Gastroesophageal sphincter (tissue), 4 donors: ENCODE measurements around the gene TENT4B. TPM values are rescaled to one million over a fixed set of nuclear protein-coding genes. Genes with fewer than 3 reads are reported as not detected.
A peak's percentile ranks its signal among the peaks of the same experiment; 100 is the strongest.

Source experiments
- ATAC-seq: fragments of 150-250 bp; one replicate; pipeline ENCODE4 v1.9.1; 2016; ENCODE audit warnings: mild to moderate bottlenecking, moderate library complexity
- H3K27ac ChIP-seq, 4 donors: fragments of 200-600 bp; sonication (generic) in 3 of 4; 1 replicate in 3 of 4; 2 replicates in 1 of 4; pipeline ENCODE4 v1.5.1; 2016 to 2019
- H3K27me3 ChIP-seq: fragments of 200-600 bp; sonication (generic); one replicate; pipeline ENCODE4 v1.5.1; 2019
- H3K36me3 ChIP-seq, 2 donors: fragments of 200-600 bp; sonication (generic); one replicate each; pipeline ENCODE4 v1.5.1; 2019; ENCODE audit warnings: control low read depth in 1 of 2
- H3K4me1 ChIP-seq, 3 donors: fragments of 200-600 bp; sonication (generic); 1 replicate in 2 of 3; 2 replicates in 1 of 3; pipeline ENCODE4 v1.5.1; 2016 to 2019; ENCODE audit warnings: control low read depth in 2 of 3
- H3K4me3 ChIP-seq, 2 donors: fragments of 200-600 bp; sonication (generic); one replicate each; pipeline ENCODE4 v1.5.1; 2019; ENCODE audit warnings: mild to moderate bottlenecking in 1 of 2, moderate library complexity in 1 of 2
- H3K9me3 ChIP-seq, 3 donors: fragments of 200-600 bp; sonication (generic); one replicate each; pipeline ENCODE4 v1.5.1; 2017 to 2019; ENCODE audit warnings: control low read depth in 2 of 3
- EP300 ChIP-seq: sonication (generic); formaldehyde crosslinking; IDR thresholded peaks from one replicate; pipeline ENCODE4 v1.6.1; 2017; ENCODE audit warnings: antibody characterized with exemption, mild to moderate bottlenecking
- POLR2A ChIP-seq, 2 donors: fragments of 450-650 bp; IDR thresholded peaks; one replicate each; pipeline ENCODE4 v1.6.1; 2017; ENCODE audit warnings: antibody characterized with exemption in 2 of 2, mild to moderate bottlenecking in 2 of 2, moderate library complexity in 1 of 2
- POLR2AphosphoS5 ChIP-seq: sonication (generic); formaldehyde crosslinking; IDR thresholded peaks from one replicate; pipeline ENCODE4 v1.6.1; 2017; ENCODE audit warnings: antibody characterized with exemption
- WGBS, 2 donors: methylation state at CpG; one replicate each; pipeline ENCODE4 v1.1.5; 2018; ENCODE audit warnings: low coverage in 1 of 2; 5-methylcytosine and 5-hydroxymethylcytosine counted together
- total RNA-seq, 4 donors: library from RNA; depleted of rRNA; stranded (reverse); fragments of >200 nt; gene quantifications; one replicate each; pipeline ENCODE4 v1.1.0, GENCODE V29; 2016
- TF ChIP-seq, protein P1 (sequence below), 4 experiments: fragments of 200-600 bp in 2 of 4; fragments of 450-650 bp in 2 of 4; sonication (generic) in 1 of 4; IDR thresholded peaks; one replicate each; pipeline ENCODE4 v1.5.1; 2017 to 2019; ENCODE audit warnings: antibody characterized with exemption in 4 of 4, mild to moderate bottlenecking in 2 of 4, moderate library complexity in 2 of 4

The TENT4B gene
- total RNA-seq, 4 donors from 2014 or later: 13.9 to 25.7 (median 20.9) TPM

DNA sequence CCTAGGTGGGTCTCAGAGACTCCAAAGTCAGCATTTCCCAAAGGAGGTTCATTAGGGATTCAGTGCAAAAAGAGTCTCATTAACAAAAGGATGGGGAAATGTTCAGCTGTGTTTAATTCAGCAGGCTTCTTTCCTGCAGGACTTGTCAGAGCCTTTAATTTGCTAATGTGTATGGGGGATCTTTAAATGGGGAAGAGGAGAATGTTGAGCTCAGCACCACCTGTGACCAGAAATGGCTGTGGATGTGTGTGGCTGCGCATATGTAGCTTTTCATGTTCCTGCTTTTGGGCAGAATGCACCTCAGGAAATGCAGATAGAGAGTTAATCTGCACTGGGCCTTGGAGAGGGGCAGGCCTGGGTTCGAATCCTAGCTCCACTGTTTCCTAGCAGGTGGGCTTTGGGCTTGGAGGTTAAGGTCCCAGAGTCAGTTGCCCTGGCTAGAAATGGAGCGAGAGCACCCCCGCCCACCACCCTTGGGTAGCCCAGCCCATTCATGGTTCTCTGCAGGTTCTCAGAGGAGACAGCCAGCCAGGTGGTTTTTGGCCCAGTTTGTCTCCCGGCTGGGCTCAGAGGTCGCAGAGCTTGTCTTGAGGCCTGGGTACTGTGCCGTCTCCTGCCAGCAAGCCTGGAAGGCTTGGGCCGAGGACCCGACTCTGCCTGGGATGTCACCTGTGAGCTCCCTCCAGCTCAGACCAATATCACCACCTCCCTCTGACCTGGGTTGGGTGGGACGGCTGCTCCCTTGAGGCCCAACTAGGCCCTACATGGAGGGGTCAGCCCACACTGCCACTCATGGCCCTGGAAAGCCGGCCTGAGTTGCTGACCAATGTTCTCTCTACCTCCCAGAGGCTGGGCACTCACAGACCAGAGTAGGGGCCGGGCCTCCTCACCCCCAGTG lies 122.6 kb downstream of the TENT4B start:
- TF ChIP-seq, protein P1, sequence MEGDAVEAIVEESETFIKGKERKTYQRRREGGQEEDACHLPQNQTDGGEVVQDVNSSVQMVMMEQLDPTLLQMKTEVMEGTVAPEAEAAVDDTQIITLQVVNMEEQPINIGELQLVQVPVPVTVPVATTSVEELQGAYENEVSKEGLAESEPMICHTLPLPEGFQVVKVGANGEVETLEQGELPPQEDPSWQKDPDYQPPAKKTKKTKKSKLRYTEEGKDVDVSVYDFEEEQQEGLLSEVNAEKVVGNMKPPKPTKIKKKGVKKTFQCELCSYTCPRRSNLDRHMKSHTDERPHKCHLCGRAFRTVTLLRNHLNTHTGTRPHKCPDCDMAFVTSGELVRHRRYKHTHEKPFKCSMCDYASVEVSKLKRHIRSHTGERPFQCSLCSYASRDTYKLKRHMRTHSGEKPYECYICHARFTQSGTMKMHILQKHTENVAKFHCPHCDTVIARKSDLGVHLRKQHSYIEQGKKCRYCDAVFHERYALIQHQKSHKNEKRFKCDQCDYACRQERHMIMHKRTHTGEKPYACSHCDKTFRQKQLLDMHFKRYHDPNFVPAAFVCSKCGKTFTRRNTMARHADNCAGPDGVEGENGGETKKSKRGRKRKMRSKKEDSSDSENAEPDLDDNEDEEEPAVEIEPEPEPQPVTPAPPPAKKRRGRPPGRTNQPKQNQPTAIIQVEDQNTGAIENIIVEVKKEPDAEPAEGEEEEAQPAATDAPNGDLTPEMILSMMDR (IDR thresholded peaks at IDR 0.05): no peak
- TF ChIP-seq POLR2AphosphoS5 (no peak), EP300 (no peak), POLR2A (IDR thresholded peaks at IDR 0.05) (no peak)
- Histone ChIP-seq H3K4me1 (no peaks in the 10 kb centered on the region), H3K36me3 (no peaks in the 10 kb centered on the region), H3K9me3 (no peaks in the 10 kb centered on the region), H3K4me3 (peak overlapping the region in 1 of 2 donors; percentile 34), H3K27me3 (no peaks in the 10 kb centered on the region), H3K27ac (peak overlapping the region in 2 of 4 donors; percentile 54 to 59)
- no peak for ATAC-seq
- 100% methylated on average over 1 of the region's 12 CpGs; no CpG with 5 or more reads in 1 of the 2 donors for WGBS, 2 donors

DNA sequence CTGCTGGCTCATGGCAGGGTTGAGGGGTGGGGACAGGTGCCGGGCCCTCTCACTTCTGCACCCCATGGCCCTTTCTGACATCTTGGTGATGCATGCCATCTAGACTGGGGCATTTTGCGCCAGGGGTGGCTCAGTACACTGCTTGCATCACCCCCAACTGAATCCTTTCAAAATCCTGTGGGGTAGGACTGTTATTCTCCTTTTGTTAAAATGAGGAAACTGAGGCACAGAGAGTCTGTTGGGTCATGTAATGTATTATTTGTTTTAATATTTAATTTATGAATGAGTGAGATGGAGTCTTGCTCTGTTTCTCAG lies 123.2 kb downstream of the TENT4B start:
- no peak for ATAC-seq
- H3K4me1 ChIP-seq: peaks cover 0 to 4% (median 0%) of the 10 kb centered on the region in 3 donors
- H3K27ac ChIP-seq: peak overlapping the region in 1 of 4 donors; percentile 0
- 93% methylated on average over 2 of the region's 2 CpGs; no CpG with 5 or more reads in 1 of the 2 donors for WGBS, 2 donors
- no peak overlapping the region for H3K4me3 ChIP-seq
- no peaks in the 10 kb centered on the region for H3K36me3 ChIP-seq
- H3K27me3 ChIP-seq: no peaks in the 10 kb centered on the region
- TF ChIP-seq POLR2A (IDR thresholded peaks at IDR 0.05) (no peak), EP300 (no peak), POLR2AphosphoS5 (no peak)
- TF ChIP-seq, protein P1 (IDR thresholded peaks at IDR 0.05): no peak
- no peaks in the 10 kb centered on the region for H3K9me3 ChIP-seq

DNA sequence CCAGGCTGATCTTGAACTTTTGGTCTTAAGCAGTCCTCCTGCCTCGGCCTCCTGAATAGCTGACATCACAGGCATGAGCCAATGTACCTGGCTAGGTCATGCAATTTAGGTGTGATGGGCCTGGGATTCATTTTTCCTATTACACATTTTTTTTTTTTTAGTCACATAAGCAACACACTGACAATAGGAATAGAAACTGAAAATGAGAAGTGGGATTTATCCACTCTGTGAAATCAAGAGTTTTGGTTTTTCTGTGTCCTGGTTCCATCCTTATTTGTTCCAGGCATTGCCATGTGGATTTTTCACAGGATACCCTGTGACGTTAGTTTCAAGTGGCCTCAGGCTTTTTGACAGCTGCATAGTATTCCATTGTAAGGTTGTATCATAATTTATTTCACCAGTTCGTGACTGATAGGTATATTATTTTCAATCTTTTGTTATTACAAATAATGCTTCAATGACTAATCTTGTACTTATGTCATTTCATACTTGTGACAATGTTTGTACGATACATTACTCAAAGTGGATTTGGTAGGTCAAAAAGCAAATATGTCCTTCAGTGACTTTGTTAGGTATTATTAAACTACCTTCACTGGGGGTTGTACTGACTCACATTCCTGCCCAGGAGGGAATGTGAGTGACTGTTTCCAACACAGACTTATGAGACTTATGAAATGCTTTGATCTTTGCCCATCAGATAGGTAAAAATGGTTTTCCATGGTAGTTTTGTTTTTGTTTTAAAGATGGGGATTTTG lies 123.9 kb downstream of the TENT4B start:
- TF ChIP-seq EP300 (no peak), POLR2A (IDR thresholded peaks at IDR 0.05) (no peak), POLR2AphosphoS5 (no peak)
- TF ChIP-seq, protein P1 (IDR thresholded peaks at IDR 0.05): no peak
- peak overlapping the region in 1 of 4 donors; percentile 0 for H3K27ac ChIP-seq
- WGBS, 2 donors: 86 to 91% methylated on average over 4 of the region's 4 CpGs
- no peak for ATAC-seq
- peaks cover 0 to 6% (median 5%) of the 10 kb centered on the region in 3 donors for H3K4me1 ChIP-seq
- no peaks in the 10 kb centered on the region for H3K9me3 ChIP-seq
- H3K36me3 ChIP-seq: no peaks in the 10 kb centered on the region
- H3K4me3 ChIP-seq: no peak overlapping the region
- no peaks in the 10 kb centered on the region for H3K27me3 ChIP-seq

DNA sequence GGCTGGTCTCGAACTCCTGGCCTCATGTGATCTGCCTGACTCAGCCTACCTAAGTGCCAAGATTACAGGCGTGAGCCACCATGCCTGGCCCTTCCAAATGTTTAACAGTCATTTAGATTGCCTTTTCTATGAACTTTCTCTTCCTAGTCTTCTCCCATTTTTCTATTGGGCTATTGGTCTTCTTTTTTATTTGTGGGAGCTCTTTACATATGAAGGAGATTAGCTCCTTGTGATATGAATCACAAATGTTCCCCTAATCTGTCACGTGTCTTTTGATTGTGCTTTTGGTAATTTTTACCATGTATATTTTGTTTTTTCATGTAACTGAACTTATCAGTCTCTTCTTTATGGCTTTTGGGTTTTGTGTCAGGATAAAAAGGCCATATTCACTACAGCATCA lies 125.1 kb downstream of the TENT4B start:
- Histone ChIP-seq H3K36me3 (no peaks in the 10 kb centered on the region), H3K27me3 (no peaks in the 10 kb centered on the region), H3K4me3 (no peak overlapping the region), H3K4me1 (peaks cover 0 to 11% (median 5%) of the 10 kb centered on the region in 3 donors), H3K27ac (no peak overlapping the region), H3K9me3 (no peaks in the 10 kb centered on the region)
- ATAC-seq: no peak
- WGBS, 2 donors: 66 to 71% methylated on average over 3 of the region's 3 CpGs
- no peak for TF ChIP-seq POLR2AphosphoS5
- TF ChIP-seq POLR2A (IDR thresholded peaks at IDR 0.05): no peak
- no peak for TF ChIP-seq EP300
- TF ChIP-seq, protein P1 (IDR thresholded peaks at IDR 0.05): no peak
